CD8-positive, alpha-beta memory T cell (primary cell): ENCODE measurements around the gene RXFP4. TPM values are rescaled to one million over a fixed set of nuclear protein-coding genes. Genes with fewer than 3 reads are reported as not detected.
A peak's percentile ranks its signal among the peaks of the same experiment; 100 is the strongest.

ENCODE experiments used
- CTCF ChIA-PET: fragments of 350-600 bp; sonication (Branson Sonifier 250); formaldehyde crosslinking; loops from one replicate; lab custom pipeline; 2021; ENCODE audit warnings: antibody characterized with exemption; lab: Charles Lee
- POLR2A ChIA-PET: fragments of 350-600 bp; sonication (Branson Sonifier 250); formaldehyde crosslinking; loops from one replicate; lab custom pipeline; 2021; ENCODE audit warnings: antibody characterized with exemption; lab: Charles Lee
- DNase-seq, 5 donors: peaks; one replicate each; pipeline versions ENCODE4 v3.0.0 to v3.0.0-alpha.2; 2020 to 2022; ENCODE audit warnings: mixed read lengths in 1 of 5
- H3K27ac ChIP-seq: one replicate; pipeline ENCODE4 v1.7.0; 2013; ENCODE audit warnings: low read depth, mild to moderate bottlenecking, low read length, moderate library complexity
- H3K27me3 ChIP-seq: 2 replicates; pipeline ENCODE4 v1.7.0; 2013; ENCODE audit warnings: low read length, mild to moderate bottlenecking; ENCODE audit not compliant: insufficient read depth, poor library complexity, severe bottlenecking
- H3K36me3 ChIP-seq: 2 replicates; pipeline ENCODE4 v1.7.0; 2013; ENCODE audit warnings: mild to moderate bottlenecking, low read length, moderate library complexity; ENCODE audit not compliant: insufficient read depth
- H3K4me1 ChIP-seq: 2 replicates; pipeline ENCODE4 v1.7.0; 2013; ENCODE audit warnings: mild to moderate bottlenecking, low read length, moderate library complexity; ENCODE audit not compliant: insufficient read depth
- H3K4me3 ChIP-seq: 2 replicates; pipeline ENCODE4 v1.7.0; 2013; ENCODE audit warnings: mild to moderate bottlenecking, low read length
- H3K9me3 ChIP-seq: 2 replicates; pipeline ENCODE4 v1.7.0; 2013; ENCODE audit warnings: mild to moderate bottlenecking, low read length
- H3K27ac Mint-ChIP-seq, 8 donors: one replicate each; pipeline ENCODE4 v1.8.0; 2020 to 2021; ENCODE audit warnings: mixed read lengths in 8 of 8, mild to moderate bottlenecking in 6 of 8, inconsistent platforms in 3 of 8, moderate library complexity in 3 of 8
- H3K27me3 Mint-ChIP-seq, 2 donors: one replicate each; pipeline ENCODE4 v1.8.0; 2020 to 2021; ENCODE audit warnings: mixed read lengths in 2 of 2, mild to moderate bottlenecking in 1 of 2, moderate library complexity in 1 of 2
- H3K36me3 Mint-ChIP-seq, 3 donors: one replicate each; pipeline ENCODE4 v1.8.0; 2020 to 2021; ENCODE audit warnings: mixed read lengths in 3 of 3, inconsistent platforms in 1 of 3, mild to moderate bottlenecking in 1 of 3
- H3K4me1 Mint-ChIP-seq, 3 donors: one replicate each; pipeline ENCODE4 v1.8.0; 2020 to 2021; ENCODE audit warnings: mixed read lengths in 3 of 3, inconsistent platforms in 1 of 3, mild to moderate bottlenecking in 1 of 3
- H3K4me3 Mint-ChIP-seq, 7 donors: one replicate each; pipeline ENCODE4 v1.8.0; 2020 to 2021; ENCODE audit warnings: mixed read lengths in 7 of 7, mild to moderate bottlenecking in 6 of 7, moderate library complexity in 4 of 7, inconsistent platforms in 2 of 7
- H3K9me3 Mint-ChIP-seq, 5 donors: one replicate each; pipeline ENCODE4 v1.8.0; 2020 to 2022; ENCODE audit warnings: mixed read lengths in 5 of 5, mild to moderate bottlenecking in 3 of 5, moderate library complexity in 2 of 5, inconsistent platforms in 1 of 5
- polyA plus RNA-seq: library from polyadenylated mRNA; unstranded; fragments of 300-500 nt; fragmentation: Illumina TruSeq; gene quantifications from one replicate; pipeline ENCODE4 v1.2.3, GENCODE V29; 2021
- total RNA-seq, 2 experiments: library from RNA; stranded (reverse); gene quantifications; one replicate each; pipeline ENCODE4 v1.2.3, GENCODE V29; 2021

RXFP4 gene
- total and polyA plus RNA-seq, 3 experiments from 2014 or later: 0.29 TPM; not detected in 2

DNA sequence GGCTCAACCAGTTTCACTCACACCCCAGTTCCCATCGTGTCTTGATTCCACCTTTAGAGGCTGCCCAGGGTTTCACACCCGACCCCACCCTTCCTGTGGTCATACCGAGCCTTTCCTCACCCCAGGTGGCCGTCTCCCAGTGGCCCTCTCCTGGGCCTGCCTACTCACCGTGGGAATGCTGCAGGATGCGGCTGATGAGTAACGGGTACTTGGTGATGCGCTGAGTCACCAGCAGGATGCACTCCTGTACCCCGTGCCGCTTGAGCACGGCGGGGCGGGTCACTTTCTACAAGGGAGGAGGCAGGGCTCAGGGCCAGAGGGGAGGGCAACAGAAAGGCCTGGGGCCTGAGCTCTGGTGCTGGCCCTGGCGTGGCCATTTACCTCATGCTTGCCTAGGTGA, 20.5 kb downstream of the RXFP4 start:
- Mint-ChIP-seq H3K36me3 (peaks cover 6 to 87% (median 20%) of the 10 kb centered on the region in 3 donors), H3K27me3 (no peaks in the 10 kb centered on the region), H3K4me1 (peaks cover 14 to 30% (median 18%) of the 10 kb centered on the region in 3 donors), H3K9me3 (no peaks in the 10 kb centered on the region), H3K27ac (peak overlapping the region in 7 of 8 donors; percentile 66 to 93 (median 79)), H3K4me3 (no peak overlapping the region)
- H3K27ac ChIP-seq: no peak overlapping the region
- H3K27me3 ChIP-seq: no peaks in the 10 kb centered on the region
- no peak overlapping the region for H3K4me3 ChIP-seq
- CTCF ChIA-PET: interaction anchor here (0.9 to 1.7 kb wide), 4 partner anchors 22 to 58 kb away, joined by 3 to 6 read pairs (median 3); no protein-coding TSS in a partner anchor
- POLR2A ChIA-PET: no interaction called here
- DNase-seq: no peak
- no peaks in the 10 kb centered on the region for H3K9me3 ChIP-seq
- peaks cover 77% of the 10 kb centered on the region for H3K36me3 ChIP-seq
- peaks cover 15% of the 10 kb centered on the region for H3K4me1 ChIP-seq

- H3K27ac Mint-ChIP-seq: peak overlapping the region in 7 of 8 donors; percentile 38 to 87 (median 66)
- H3K27me3 Mint-ChIP-seq: no peaks in the 10 kb centered on the region
- POLR2A ChIA-PET: interaction anchor here (0.7 to 0.9 kb wide), 2 partner anchors 14 to 26 kb away, joined by 3 to 4 read pairs; no protein-coding TSS in a partner anchor
- Histone ChIP-seq H3K36me3 (peaks cover 70% of the 10 kb centered on the region), H3K9me3 (no peaks in the 10 kb centered on the region), H3K4me3 (no peak overlapping the region), H3K27ac (no peak overlapping the region), H3K4me1 (peaks cover 23% of the 10 kb centered on the region), H3K27me3 (no peaks in the 10 kb centered on the region)
- H3K9me3 Mint-ChIP-seq: no peaks in the 10 kb centered on the region
- CTCF ChIA-PET: interaction anchor here (0.9 to 1.5 kb wide), 5 partner anchors 14 to 59 kb away, joined by 3 to 4 read pairs (median 3); no protein-coding TSS in a partner anchor
- peaks cover 0 to 87% (median 14%) of the 10 kb centered on the region in 3 donors for H3K36me3 Mint-ChIP-seq
- DNase-seq: no peak
- no peak overlapping the region for H3K4me3 Mint-ChIP-seq
- peaks cover 22 to 37% (median 26%) of the 10 kb centered on the region in 3 donors for H3K4me1 Mint-ChIP-seq
Observed at GRCh38 chr1:155962599-155963211, 21.3 kb downstream of the RXFP4 start.

- Histone ChIP-seq H3K27me3 (no peaks in the 10 kb centered on the region), H3K27ac (no peak overlapping the region), H3K4me1 (peaks cover 38% of the 10 kb centered on the region), H3K9me3 (no peaks in the 10 kb centered on the region), H3K4me3 (no peak overlapping the region), H3K36me3 (peaks cover 69% of the 10 kb centered on the region)
- H3K4me3 Mint-ChIP-seq: no peak overlapping the region
- H3K4me1 Mint-ChIP-seq: peaks cover 37 to 52% (median 41%) of the 10 kb centered on the region in 3 donors
- ChIA-PET CTCF (interaction anchor here (1.4 kb wide), 1 partner anchor 33 kb away, joined by 3 read pairs; no protein-coding TSS in a partner anchor), POLR2A (no interaction called here)
- no peaks in the 10 kb centered on the region for H3K9me3 Mint-ChIP-seq
- peak overlapping the region in 5 of 8 donors; percentile 40 to 84 (median 54) for H3K27ac Mint-ChIP-seq
- peaks cover 0 to 90% (median 14%) of the 10 kb centered on the region in 3 donors for H3K36me3 Mint-ChIP-seq
- DNase-seq: no peak
- H3K27me3 Mint-ChIP-seq: no peaks in the 10 kb centered on the region
Observed at GRCh38 chr1:155964193-155964592, 22.8 kb downstream of the RXFP4 start.

DNA sequence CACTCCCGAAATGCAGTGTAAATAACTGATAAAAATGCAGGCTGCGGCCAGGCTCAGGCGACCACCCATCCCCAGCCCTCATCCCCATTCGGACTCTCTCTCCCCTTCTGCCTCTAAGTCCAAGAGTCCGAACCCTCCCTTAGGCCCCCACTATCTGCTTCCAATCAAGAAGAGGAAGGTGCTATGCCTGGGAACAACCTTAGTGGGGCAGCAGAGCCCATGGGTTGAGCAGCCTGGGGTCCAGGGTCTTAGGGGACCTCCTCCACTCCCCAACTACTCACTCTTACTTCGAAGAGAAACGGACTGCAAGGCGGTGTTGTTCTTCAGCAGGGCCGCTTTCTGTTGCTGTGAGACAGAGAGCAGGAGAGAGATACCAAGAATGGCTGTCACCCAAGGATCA, 24.7 kb downstream of the RXFP4 start:
- Histone ChIP-seq H3K36me3 (peaks cover 51% of the 10 kb centered on the region), H3K4me3 (no peak overlapping the region), H3K9me3 (no peaks in the 10 kb centered on the region), H3K4me1 (peaks cover 57% of the 10 kb centered on the region), H3K27ac (no peak overlapping the region), H3K27me3 (no peaks in the 10 kb centered on the region)
- Mint-ChIP-seq H3K4me1 (peaks cover 56 to 69% (median 59%) of the 10 kb centered on the region in 3 donors), H3K9me3 (no peaks in the 10 kb centered on the region), H3K27me3 (no peaks in the 10 kb centered on the region), H3K36me3 (peaks cover 0 to 87% (median 8%) of the 10 kb centered on the region in 3 donors), H3K27ac (peak overlapping the region; percentile 40 to 95 (median 84)), H3K4me3 (peak overlapping the region in 2 of 7 donors; percentile 39 to 64)
- CTCF ChIA-PET: interaction anchor here (3.0 to 3.9 kb wide), 2 partner anchors 11 to 23 kb away, joined by 12 to 34 read pairs; partner anchors contain the start of gene ARHGEF2
- no peak for DNase-seq
- POLR2A ChIA-PET: interaction anchor here (0.9 to 3.3 kb wide), 2 partner anchors 11 to 34 kb away, joined by 3 to 31 read pairs; partner anchors contain the start of gene ARHGEF2

DNA sequence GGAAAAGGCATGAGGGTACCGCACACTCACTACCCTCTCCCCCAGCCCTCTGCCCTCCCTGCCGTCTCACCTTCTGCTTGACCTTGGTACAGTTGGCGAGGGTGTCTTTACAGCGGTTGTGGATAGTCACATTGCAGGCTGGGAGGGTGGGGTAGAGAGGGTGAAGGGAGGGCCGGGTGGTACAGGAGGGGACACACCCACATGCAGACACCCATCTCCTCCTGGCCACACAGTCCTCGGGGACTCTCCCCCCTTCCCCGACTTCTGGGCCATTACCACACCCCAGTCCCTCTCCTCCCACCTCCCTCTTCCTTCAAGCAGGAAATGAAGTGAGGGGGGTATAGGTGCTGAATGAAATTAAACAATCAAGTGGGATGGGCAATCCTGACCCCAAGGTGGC, 25.3 kb downstream of the RXFP4 start:
- Histone ChIP-seq H3K27ac (no peak overlapping the region), H3K4me3 (no peak overlapping the region), H3K27me3 (no peaks in the 10 kb centered on the region), H3K4me1 (peaks cover 62% of the 10 kb centered on the region), H3K9me3 (no peaks in the 10 kb centered on the region), H3K36me3 (peaks cover 47% of the 10 kb centered on the region)
- peaks cover 62 to 73% (median 62%) of the 10 kb centered on the region in 3 donors for H3K4me1 Mint-ChIP-seq
- ChIA-PET POLR2A (interaction anchor here (1.4 to 3.3 kb wide), 2 partner anchors 10 to 23 kb away, joined by 3 to 31 read pairs; partner anchors contain the start of gene ARHGEF2), CTCF (interaction anchor here (3.0 to 3.9 kb wide), 2 partner anchors 11 to 22 kb away, joined by 12 to 34 read pairs; partner anchors contain the start of gene ARHGEF2)
- peak overlapping the region in 3 of 7 donors; percentile 47 to 64 (median 60) for H3K4me3 Mint-ChIP-seq
- DNase-seq: no peak
- H3K36me3 Mint-ChIP-seq: peaks cover 0 to 83% (median 8%) of the 10 kb centered on the region in 3 donors
- no peaks in the 10 kb centered on the region for H3K27me3 Mint-ChIP-seq
- H3K27ac Mint-ChIP-seq: peak overlapping the region; percentile 80 to 95 (median 88)
- no peaks in the 10 kb centered on the region for H3K9me3 Mint-ChIP-seq

DNA sequence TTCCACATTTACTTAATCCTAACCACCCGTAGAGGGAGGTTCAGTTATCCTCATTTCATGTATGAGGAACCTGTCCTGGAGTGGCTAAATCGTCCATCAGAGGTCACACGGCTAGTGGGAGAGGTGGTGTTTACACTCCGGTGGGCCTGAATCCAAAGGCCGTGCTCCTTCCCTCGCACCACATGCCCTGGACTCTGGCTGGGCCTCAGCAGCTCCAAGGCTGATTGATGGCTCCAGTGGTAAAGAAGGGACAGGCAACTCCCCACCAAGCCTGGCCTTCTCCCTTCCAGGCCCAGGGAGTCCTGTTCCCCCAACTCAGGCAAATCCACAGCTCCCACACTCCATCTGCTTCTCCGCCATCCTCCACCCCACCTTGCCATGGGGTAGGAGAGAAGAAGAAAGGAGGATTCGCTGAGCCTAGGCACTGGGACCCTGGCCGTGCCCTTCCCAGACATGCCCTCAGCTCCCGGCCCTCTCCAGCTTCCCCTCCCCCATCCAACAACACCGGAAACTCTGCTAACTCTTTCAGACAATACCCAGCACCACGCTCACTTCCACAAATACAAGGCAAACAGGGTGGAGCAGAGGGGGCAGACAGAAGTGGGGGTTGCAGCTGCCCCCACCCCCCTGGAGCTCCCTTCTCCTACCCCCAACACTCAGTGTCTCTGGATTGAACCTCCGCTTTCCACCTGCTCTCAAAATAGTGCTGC, 26.1 kb downstream of the RXFP4 start:
- Histone ChIP-seq H3K4me1 (peaks cover 69% of the 10 kb centered on the region), H3K27ac (no peak overlapping the region), H3K9me3 (no peaks in the 10 kb centered on the region), H3K27me3 (no peaks in the 10 kb centered on the region), H3K36me3 (peaks cover 40% of the 10 kb centered on the region), H3K4me3 (peak overlapping the region; percentile 15)
- Mint-ChIP-seq H3K36me3 (peaks cover 0 to 82% (median 8%) of the 10 kb centered on the region in 3 donors), H3K9me3 (no peaks in the 10 kb centered on the region), H3K27me3 (no peaks in the 10 kb centered on the region), H3K4me1 (peaks cover 65 to 73% (median 66%) of the 10 kb centered on the region in 3 donors), H3K4me3 (peak overlapping the region; percentile 45 to 69 (median 64)), H3K27ac (peak overlapping the region; percentile 78 to 95 (median 91))
- CTCF ChIA-PET: interaction anchor here (1.4 to 3.9 kb wide), 4 partner anchors 10 to 37 kb away, joined by 4 to 34 read pairs (median 8); partner anchors contain the start of gene ARHGEF2
- POLR2A ChIA-PET: interaction anchor here (0.7 to 3.3 kb wide), 4 partner anchors 10 to 22 kb away, joined by 3 to 31 read pairs (median 3); partner anchors contain the start of gene ARHGEF2
- DNase-seq: peak in 1 of 5 donors; percentile 59

DNA sequence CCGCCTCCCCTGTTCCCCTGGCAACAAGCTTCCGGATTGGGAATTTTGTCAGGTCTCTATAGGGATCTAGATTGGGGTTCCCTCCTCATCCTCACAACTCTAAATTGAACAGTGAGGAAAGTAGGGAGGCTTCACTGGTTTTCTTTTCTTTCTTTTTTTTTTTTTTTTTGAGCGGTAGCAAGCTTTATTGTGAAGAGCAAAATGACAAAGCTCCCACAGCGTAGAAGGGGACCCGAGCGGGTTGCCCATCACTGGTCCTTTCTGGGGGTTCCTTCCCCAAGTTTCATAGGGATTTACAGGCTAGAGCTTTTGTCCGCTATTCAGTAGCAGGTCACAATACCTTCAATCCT, 26.6 kb downstream of the RXFP4 start:
- H3K36me3 Mint-ChIP-seq: peaks cover 0 to 82% (median 9%) of the 10 kb centered on the region in 3 donors
- H3K27ac Mint-ChIP-seq: peak overlapping the region; percentile 78 to 95 (median 91)
- H3K27me3 Mint-ChIP-seq: no peaks in the 10 kb centered on the region
- peaks cover 67 to 73% (median 71%) of the 10 kb centered on the region in 3 donors for H3K4me1 Mint-ChIP-seq
- no peaks in the 10 kb centered on the region for H3K9me3 Mint-ChIP-seq
- peak overlapping the region; percentile 52 to 76 (median 67) for H3K4me3 Mint-ChIP-seq
- ChIA-PET POLR2A (interaction anchor here (0.7 to 3.3 kb wide), 4 partner anchors 9 to 22 kb away, joined by 3 to 31 read pairs (median 3); partner anchors contain the start of gene ARHGEF2), CTCF (interaction anchor here (1.0 to 3.9 kb wide), 6 partner anchors 10 to 38 kb away, joined by 3 to 34 read pairs (median 4); partner anchors contain the start of gene ARHGEF2)
- H3K4me3 ChIP-seq: peak overlapping the region; percentile 15
- peaks cover 70% of the 10 kb centered on the region for H3K4me1 ChIP-seq
- H3K27ac ChIP-seq: no peak overlapping the region
- H3K36me3 ChIP-seq: peaks cover 35% of the 10 kb centered on the region
- no peak for DNase-seq
- no peaks in the 10 kb centered on the region for H3K9me3 ChIP-seq
- no peaks in the 10 kb centered on the region for H3K27me3 ChIP-seq
